Pericardium fibroblast (primary cell): ENCODE data around the gene HAL. TPM values are rescaled to one million over a fixed set of nuclear protein-coding genes. Genes with fewer than 3 reads are reported as not detected.

Experiments used
- total RNA-seq: library from RNA; depleted of rRNA; stranded (reverse); fragments of >200 nt; gene quantifications from 2 replicates; pipeline ENCODE4 v1.2.3, GENCODE V29; 2015

Gene HAL, protein sequence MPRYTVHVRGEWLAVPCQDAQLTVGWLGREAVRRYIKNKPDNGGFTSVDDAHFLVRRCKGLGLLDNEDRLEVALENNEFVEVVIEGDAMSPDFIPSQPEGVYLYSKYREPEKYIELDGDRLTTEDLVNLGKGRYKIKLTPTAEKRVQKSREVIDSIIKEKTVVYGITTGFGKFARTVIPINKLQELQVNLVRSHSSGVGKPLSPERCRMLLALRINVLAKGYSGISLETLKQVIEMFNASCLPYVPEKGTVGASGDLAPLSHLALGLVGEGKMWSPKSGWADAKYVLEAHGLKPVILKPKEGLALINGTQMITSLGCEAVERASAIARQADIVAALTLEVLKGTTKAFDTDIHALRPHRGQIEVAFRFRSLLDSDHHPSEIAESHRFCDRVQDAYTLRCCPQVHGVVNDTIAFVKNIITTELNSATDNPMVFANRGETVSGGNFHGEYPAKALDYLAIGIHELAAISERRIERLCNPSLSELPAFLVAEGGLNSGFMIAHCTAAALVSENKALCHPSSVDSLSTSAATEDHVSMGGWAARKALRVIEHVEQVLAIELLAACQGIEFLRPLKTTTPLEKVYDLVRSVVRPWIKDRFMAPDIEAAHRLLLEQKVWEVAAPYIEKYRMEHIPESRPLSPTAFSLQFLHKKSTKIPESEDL
- not detected in 2 replicates for total RNA-seq

DNA sequence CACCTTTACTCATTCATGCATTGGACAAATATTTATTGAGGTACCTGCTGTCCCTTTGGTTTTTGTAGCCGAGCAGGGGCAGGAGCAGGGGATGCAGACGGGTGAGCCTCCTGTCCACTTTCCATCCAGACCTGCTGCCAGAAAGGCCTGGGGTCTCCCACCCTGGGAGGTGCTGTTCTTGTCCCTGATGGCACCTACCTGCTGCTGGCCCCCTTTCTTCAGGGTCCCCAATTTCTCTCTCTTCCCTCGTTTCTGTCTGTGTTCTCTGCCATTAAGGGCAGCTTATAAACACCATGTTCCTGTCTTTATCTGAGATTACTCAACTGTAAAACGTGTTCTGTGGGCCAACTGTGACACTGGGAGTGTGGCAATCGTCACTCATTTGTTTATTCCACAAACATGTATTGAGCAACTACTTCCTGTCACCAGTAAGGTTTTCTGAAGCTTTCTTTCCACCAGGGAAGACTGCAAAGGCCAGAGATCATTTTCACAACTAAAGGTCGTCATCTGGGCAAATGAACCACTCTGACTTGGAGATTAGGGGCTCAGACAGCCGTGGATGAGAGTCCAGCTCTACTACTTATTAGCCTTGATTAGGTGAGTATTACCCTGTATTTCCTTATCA is at the start of gene HAL:
Gene HAL (minus strand): TSS at position 311 of the 625 bp plus-strand sequence. CDS start 434 bp downstream, outside the sequence.

DNA sequence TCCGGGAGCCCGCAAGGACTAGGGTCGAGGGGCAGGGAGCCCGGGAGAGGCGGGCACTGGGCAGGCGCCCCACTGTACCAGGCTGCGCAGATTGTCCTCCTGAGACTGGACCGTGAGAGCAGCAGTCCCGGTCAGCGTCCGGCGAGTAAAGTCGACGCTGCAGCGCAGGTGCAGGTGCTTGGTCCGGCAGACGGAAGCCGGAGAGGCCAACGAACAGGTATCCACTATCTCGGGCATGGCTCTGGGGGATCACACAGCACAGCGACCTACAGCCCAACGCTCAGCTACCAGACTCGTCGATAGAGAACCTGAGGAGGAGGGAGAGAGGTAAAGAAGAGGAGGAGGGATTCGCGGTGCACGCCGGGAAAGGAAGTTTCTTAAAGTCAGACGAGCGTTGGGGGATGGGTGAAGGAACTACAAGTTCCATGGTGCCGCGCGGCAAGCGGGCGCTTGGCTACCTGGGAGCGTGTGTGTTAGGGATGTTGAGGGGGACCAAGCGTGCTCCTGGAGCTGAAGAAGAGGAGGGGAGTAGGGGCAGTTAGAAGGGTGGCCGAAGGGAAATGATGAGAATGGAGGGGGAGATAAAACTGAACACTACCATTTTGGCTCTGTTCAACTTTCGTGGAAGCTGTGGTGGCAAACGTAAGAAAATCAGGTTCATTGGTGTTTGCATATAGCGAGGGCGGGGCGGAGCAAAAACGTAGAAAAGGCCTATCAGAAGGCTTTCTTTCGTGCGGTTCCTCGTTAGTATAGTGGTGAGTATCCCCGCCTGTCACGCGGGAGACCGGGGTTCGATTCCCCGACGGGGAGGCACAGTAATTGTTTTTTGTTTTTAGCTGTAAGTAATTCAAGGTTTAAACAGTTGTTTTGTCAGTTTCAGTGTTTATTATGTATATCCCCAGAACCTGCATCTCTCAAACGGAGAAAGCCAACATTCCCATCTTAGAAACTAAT is 39.4 kb upstream of the HAL start, which contains the start of gene LTA4H:
Gene LTA4H (minus strand): TSS at position 305 of the 954 bp plus-strand sequence. CDS start 68 bp downstream, at position 237.

DNA sequence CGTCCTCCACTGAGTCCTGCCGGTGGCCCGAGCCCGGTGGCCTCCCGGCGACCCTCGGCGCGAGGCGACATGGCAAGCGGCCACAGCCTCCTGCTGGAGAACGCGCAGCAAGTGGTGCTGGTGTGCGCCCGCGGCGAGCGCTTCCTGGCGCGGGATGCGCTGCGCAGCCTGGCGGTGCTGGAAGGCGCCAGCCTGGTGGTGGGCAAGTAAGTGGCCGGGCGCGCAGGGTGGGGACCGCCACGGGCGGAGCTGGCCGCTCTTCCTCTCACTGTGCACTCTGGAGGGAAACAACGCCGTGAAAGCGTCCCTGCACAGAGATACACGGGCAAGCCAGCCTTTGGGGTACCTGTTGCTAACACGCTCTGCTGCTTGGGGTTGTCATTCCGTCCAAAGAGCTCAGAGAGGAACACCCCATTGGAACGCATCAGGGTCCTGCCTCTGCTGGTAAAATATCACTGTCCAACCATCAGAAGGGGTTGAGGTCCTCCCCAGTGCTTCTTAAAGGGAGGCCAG is 52.8 kb downstream of the HAL start, which contains the start of gene AMDHD1:
Gene AMDHD1 (plus strand): TSS at position 2 of the 513 bp plus-strand sequence. CDS start 68 bp downstream, at position 70.

DNA sequence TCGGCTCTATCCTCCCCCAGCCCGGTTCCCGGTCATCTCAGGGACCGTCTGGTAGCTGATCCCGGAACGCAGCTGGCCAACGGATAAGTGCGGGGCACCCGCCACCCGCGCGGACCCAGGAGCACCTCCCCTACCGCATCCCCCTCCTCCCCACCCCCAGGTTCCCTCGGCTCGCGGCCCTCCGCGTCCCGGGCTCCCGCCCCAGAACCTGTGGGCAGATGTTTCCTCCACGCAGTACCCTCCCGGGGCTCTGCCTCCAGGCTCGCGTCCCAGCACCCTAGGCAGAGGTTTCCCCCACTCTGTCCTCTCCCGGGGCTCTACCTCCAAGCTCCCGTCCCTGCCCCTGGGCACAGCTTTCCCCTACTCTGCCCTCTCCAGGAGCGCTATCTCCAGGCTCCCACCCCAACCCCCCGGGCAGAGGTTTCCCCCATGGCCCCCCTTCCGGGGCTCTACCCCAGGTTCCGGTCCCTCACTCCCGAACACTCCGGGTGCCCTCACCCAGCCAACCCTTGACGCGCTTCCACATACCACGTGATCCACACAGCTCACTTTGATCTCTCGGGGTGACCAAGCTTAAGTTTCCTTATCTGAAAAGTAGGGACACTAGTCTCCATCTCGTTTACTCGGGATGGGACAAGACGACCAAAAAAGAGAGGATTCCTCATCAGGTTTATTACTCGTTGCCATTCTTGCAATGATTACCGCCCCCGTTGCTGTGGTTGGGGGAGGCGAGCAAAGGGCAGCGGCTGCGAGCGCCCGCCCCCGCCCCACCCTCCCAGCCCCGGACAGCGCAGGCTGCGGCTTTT is 53.4 kb downstream of the HAL start, which contains the start of gene CCDC38:
Gene CCDC38 (minus strand): TSS at position 91 of the 806 bp plus-strand sequence. CDS start 6,105 bp downstream, outside the sequence.

Other genes starting within 250 kb of the HAL start
- 4.2 and 14.4 TPM in 2 replicates for gene NTN4, start 205.6 kb downstream of the HAL start, total RNA-seq
- 8.1 and 13.4 TPM in 2 replicates for gene SNRPF, start 137.4 kb downstream of the HAL start, total RNA-seq
- not detected in 2 replicates for gene CCDC38, start 53.7 kb downstream of the HAL start, total RNA-seq
- gene AMDHD1, start 53.0 kb downstream of the HAL start, total RNA-seq, result not detected in 2 replicates
- gene LTA4H, start 39.2 kb upstream of the HAL start, total RNA-seq, result 67.4 and 83.3 TPM in 2 replicates
- 15.4 and 23.3 TPM in 2 replicates for gene ELK3, start 198.0 kb upstream of the HAL start, total RNA-seq